GM12878 (cell line): ENCODE results near the gene BNC2. TPM values are rescaled to one million over a fixed set of nuclear protein-coding genes. Genes with fewer than 3 reads are reported as not detected.

Experiments
- ATAC-seq: fragments of 200-7000 bp; cut with Tn5 transposase; 3 replicates; pipeline ENCODE4 v1.9.1; 2020; ENCODE audit warnings: mild to moderate bottlenecking, moderate library complexity
- BruUV-seq: library from RNA; stranded (reverse); fragments of 400-500 nt; replicated peaks from 2 replicates; lab custom pipeline; 2021; lab: Mats Ljungman, UMichigan
- CTCF ChIA-PET: fragments of 300-600 bp; sonication (Branson Sonifier 250); formaldehyde crosslinking; extraction: SDS; loops from one replicate; lab custom pipeline; 2021; ENCODE audit warnings: inconsistent platforms; lab: Yijun Ruan, JAX
- POLR2A ChIA-PET: fragments of 350-600 bp; formaldehyde crosslinking; extraction: SDS; loops from one replicate; lab custom pipeline; 2021; ENCODE audit warnings: inconsistent platforms; lab: Charles Lee
- RAD21 ChIA-PET: fragments of 300-600 bp; sonication (Branson Sonifier 250); formaldehyde crosslinking; loops from one replicate; lab custom pipeline; 2023; ENCODE audit warnings: antibody characterized with exemption; ENCODE audit not compliant: unreplicated experiment; lab: Charles Lee
- SMC1A ChIA-PET: fragments of 300-600 bp; sonication (Branson Sonifier 250); formaldehyde crosslinking; loops from one replicate; lab custom pipeline; 2023; ENCODE audit not compliant: unreplicated experiment, uncharacterized antibody; lab: Charles Lee
- DNase-seq: peaks from one replicate; pipeline ENCODE4 v3.0.0-alpha.2; 2011; ENCODE audit warnings: low read depth, low spot score
- FAIRE-seq: peaks from 3 replicates; lab custom pipeline; 2011; peaks lifted over from hg19 to GRCh38; lab: Jason Lieb, UNC
- H2AFZ ChIP-seq: 2 replicates; pipeline ENCODE4 v1.6.0; 2011; ENCODE audit warnings: low read depth, low read length, control low read depth; ENCODE audit not compliant: control insufficient read depth
- H3K27ac ChIP-seq: 2 replicates; pipeline ENCODE4 v1.5.1; 2011; ENCODE audit warnings: control low read depth; ENCODE audit not compliant: control insufficient read depth, insufficient read depth
- H3K27me3 ChIP-seq, 2 experiments: replicated peaks in 1 of 2; 2 replicates each; pipeline versions ENCODE4 v1.6.0 to v1.6.1; 2011; ENCODE audit warnings: low read length in 1 of 2; ENCODE audit not compliant: control insufficient read depth in 2 of 2, insufficient read depth in 2 of 2
- H3K36me3 ChIP-seq, 2 experiments: 2 replicates each; pipeline ENCODE4 v1.5.1; 2011; ENCODE audit warnings: low read length in 1 of 2; ENCODE audit not compliant: control insufficient read depth in 2 of 2, insufficient read depth in 2 of 2
- H3K4me1 ChIP-seq: 2 replicates; pipeline ENCODE4 v1.6.1; 2011; ENCODE audit warnings: mild to moderate bottlenecking, low read length, moderate library complexity, mixed read lengths; ENCODE audit not compliant: control insufficient read depth, insufficient read depth
- H3K4me2 ChIP-seq: 2 replicates; pipeline ENCODE4 v1.6.0; 2011; ENCODE audit warnings: control low read depth; ENCODE audit not compliant: control insufficient read depth, insufficient read depth
- H3K4me3 ChIP-seq: fragments of 200-600 bp; sonication (generic); 2 replicates; pipeline ENCODE4 v1.5.1; 2016
- H3K79me2 ChIP-seq: 2 replicates; pipeline ENCODE4 v1.6.0; 2011; ENCODE audit warnings: low read length; ENCODE audit not compliant: control insufficient read depth, insufficient read depth
- H3K9ac ChIP-seq: 2 replicates; pipeline ENCODE4 v1.8.0; 2011; ENCODE audit warnings: low read length, control low read depth, mixed read lengths; ENCODE audit not compliant: control insufficient read depth, insufficient read depth
- H3K9me3 ChIP-seq: replicated peaks from 3 replicates; pipeline ENCODE4 v1.5.1; 2011; ENCODE audit warnings: mild to moderate bottlenecking, low read length; ENCODE audit not compliant: control insufficient read depth, insufficient read depth
- H4K20me1 ChIP-seq: 2 replicates; pipeline ENCODE4 v1.6.0; 2011; ENCODE audit not compliant: control insufficient read depth, insufficient read depth
- BACH1 ChIP-seq: fragments of 450-650 bp; IDR thresholded peaks from 2 replicates; pipeline ENCODE4 v1.6.1; 2017; ENCODE audit warnings: mild to moderate bottlenecking, borderline replicate concordance
- EP300 ChIP-seq, 2 experiments: fragments of 150-350 bp in 1 of 2; IDR thresholded peaks; 2 replicates each; pipeline ENCODE4 v1.6.1; 2011 to 2012; ENCODE audit warnings: low read depth in 2 of 2, low read length in 2 of 2, borderline replicate concordance in 1 of 2, improper control_type of control experiment in 1 of 2, inconsistent platforms in 1 of 2; ENCODE audit not compliant: control insufficient read depth in 1 of 2
- EZH2 ChIP-seq: IDR thresholded peaks from 2 replicates; pipeline ENCODE4 v1.6.1; 2012; ENCODE audit warnings: low read depth, mild to moderate bottlenecking, control low read depth, inconsistent platforms, low read length, borderline replicate concordance; ENCODE audit not compliant: control insufficient read depth
- GABPA ChIP-seq: IDR thresholded peaks from 2 replicates; pipeline ENCODE4 v1.6.1; 2014; ENCODE audit warnings: antibody characterized with exemption, low read depth, mild to moderate bottlenecking, inconsistent platforms
- HDAC6 ChIP-seq: fragments of 200-600 bp; sonication (generic); IDR thresholded peaks from one replicate; pipeline ENCODE4 v1.8.0; 2017; ENCODE audit warnings: antibody characterized with exemption; ENCODE audit not compliant: unreplicated experiment
- MEF2A ChIP-seq: IDR thresholded peaks from 2 replicates; pipeline ENCODE4 v1.6.1; 2011; ENCODE audit warnings: low read depth, mild to moderate bottlenecking, low read length, moderate library complexity; ENCODE audit not compliant: insufficient read depth
- MTA3 ChIP-seq: IDR thresholded peaks from 2 replicates; pipeline ENCODE4 v1.6.1; 2012; ENCODE audit warnings: low read length, inconsistent platforms, borderline replicate concordance
- NR2C1 ChIP-seq: fragments of 450-650 bp; IDR thresholded peaks from 2 replicates; pipeline ENCODE4 v1.6.1; 2017; ENCODE audit warnings: antibody characterized with exemption, mild to moderate bottlenecking, moderate library complexity
- NR2C2 ChIP-seq: IDR thresholded peaks from 2 replicates; pipeline ENCODE4 v1.6.1; 2011; ENCODE audit warnings: borderline replicate concordance, low read depth; ENCODE audit not compliant: control insufficient read depth, insufficient read length
- SMAD1 ChIP-seq: fragments of 450-650 bp; IDR thresholded peaks from 2 replicates; pipeline ENCODE4 v1.6.1; 2018; ENCODE audit warnings: mild to moderate bottlenecking, low read depth; ENCODE audit not compliant: partially characterized antibody
- SMARCA5 ChIP-seq: fragments of 450-650 bp; IDR thresholded peaks from 2 replicates; pipeline ENCODE4 v1.6.1; 2017; ENCODE audit warnings: mild to moderate bottlenecking
- SREBF2 ChIP-seq: IDR thresholded peaks from 2 replicates; pipeline ENCODE4 v1.6.1; 2012; ENCODE audit warnings: mild to moderate bottlenecking, low read length
- SUZ12 ChIP-seq: fragments of 200-600 bp; sonication (generic); IDR thresholded peaks from one replicate; pipeline ENCODE4 v1.6.1; 2018; ENCODE audit warnings: antibody characterized with exemption, mild to moderate bottlenecking; ENCODE audit not compliant: unreplicated experiment
- TCF12 ChIP-seq: IDR thresholded peaks from 2 replicates; pipeline ENCODE4 v1.6.1; 2011; ENCODE audit warnings: low read depth, mild to moderate bottlenecking, low read length
- ZNF274 ChIP-seq: IDR thresholded peaks from one replicate; pipeline ENCODE4 v1.8.0; 2011; ENCODE audit not compliant: insufficient read length, insufficient read depth
- WGBS: methylation state at CpG from one replicate; pipeline ENCODE4 v1.1.6; 2016; ENCODE audit warnings: low lambda C conversion rate; ENCODE audit not compliant: insufficient replicate concordance, insufficient coverage; ENCODE audit errors: missing lambda C conversion rate; 5-methylcytosine and 5-hydroxymethylcytosine counted together
- in situ Hi-C: fragments of 300-500 bp; cut with MboI; formaldehyde crosslinking; loops from 9 replicates; pipeline ENCODE4 v1.14.3; 2018; ENCODE audit warnings: mixed read lengths
- intact Hi-C: fragments of 100-400 bp; cut with micrococcal nuclease; formaldehyde crosslinking; loops from one replicate; pipeline ENCODE4 v1.14.2; 2022; ENCODE audit not compliant: unreplicated experiment
- polyA plus RNA-seq, 11 experiments: library from polyadenylated mRNA; depleted of rRNA in 4 of 11; unstranded in 6 of 11; stranded (reverse) in 5 of 11; fragments of >200 nt; fragmentation: Nextera tagmentation in 4 of 11; fragmentation: Illumina TruSeq in 1 of 11; extraction: Ambion mirVana in 4 of 11; extraction: Trizol in 1 of 11; gene quantifications; 1 replicate in 1 of 11; 2 replicates in 10 of 11; pipeline versions ENCODE4 v1.2.1 to v1.2.3, GENCODE V29; 2011 to 2016; ENCODE audit warnings: inconsistent platforms in 2 of 11, missing spikeins in 2 of 11, low read depth in 1 of 11
- total RNA-seq, 4 experiments: library from RNA; depleted of rRNA in 3 of 4; stranded (reverse); fragments of >200 nt in 3 of 4; fragmentation: Illumina TruSeq in 1 of 4; extraction: Trizol in 1 of 4; gene quantifications; 2 replicates each; pipeline versions ENCODE4 v1.2.1 to v1.2.3, GENCODE V29; 2013 to 2021
- TF ChIP-seq, protein P1 (sequence below): fragments of 450-650 bp; formaldehyde crosslinking; IDR thresholded peaks from 2 replicates; pipeline ENCODE4 v1.4.0; 2020; ENCODE audit warnings: mild to moderate bottlenecking, moderate library complexity
- TF ChIP-seq, protein P2 (sequence below): IDR thresholded peaks from 2 replicates; pipeline ENCODE4 v1.6.1; 2011; ENCODE audit warnings: low read depth, mild to moderate bottlenecking, low read length, moderate library complexity, borderline replicate concordance; ENCODE audit errors: extremely low read depth
- TF ChIP-seq, protein P3 (sequence below): fragments of 150-350 bp; IDR thresholded peaks from 2 replicates; pipeline ENCODE4 v1.6.1; 2014; ENCODE audit warnings: mild to moderate bottlenecking, low read depth, low read length
- TF ChIP-seq, protein P4 (sequence below): fragments of 450-650 bp; IDR thresholded peaks from 2 replicates; pipeline ENCODE4 v1.6.1; 2014; ENCODE audit warnings: mild to moderate bottlenecking

The BNC2 gene
- total and polyA plus RNA-seq, 10 of the 15 experiments (the other 5 are each of a cell fraction or from before 2014, with no cell fraction given) = 0.05 to 14.5 (median 0.26) TPM

DNA sequence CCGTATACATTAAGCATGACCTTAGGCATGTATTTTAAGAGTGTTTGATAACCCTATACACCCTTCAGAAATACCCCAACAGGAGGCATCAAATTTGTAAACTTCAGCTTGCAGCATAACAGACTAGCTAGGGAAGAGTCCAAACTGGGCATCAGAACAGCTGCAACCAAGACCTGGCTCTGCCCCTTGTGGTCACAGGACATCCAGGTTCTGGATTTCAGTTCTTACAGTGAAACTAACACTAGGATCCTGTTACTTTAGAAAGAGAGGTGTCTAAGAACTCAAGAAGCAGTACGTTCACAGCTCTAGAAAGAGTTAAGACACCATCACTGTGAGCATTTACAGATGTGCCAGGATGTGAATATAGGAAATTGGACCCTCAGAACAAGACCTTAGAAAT lies 229.8 kb downstream of the BNC2 start:
- no peak overlapping the region for H2AFZ ChIP-seq
- no peak overlapping the region for H3K9ac ChIP-seq
- no peaks in the 10 kb centered on the region for H3K9me3 ChIP-seq
- intact Hi-C loops = no loop called here
- ATAC-seq (peak; percentile 61), FAIRE-seq (no peak), DNase-seq (no peak)
- in situ Hi-C loops = no loop called here
- H3K36me3 ChIP-seq = no peaks in the 10 kb centered on the region
- no TSS peak for BruUV-seq
- WGBS = 19% methylated on average over 2 of the region's 2 CpGs
- ChIA-PET SMC1A (interaction anchor here (1.0 to 1.6 kb wide), 5 partner anchors 8 to 66 kb away, joined by 3 to 5 read pairs (median 3); no protein-coding TSS in a partner anchor), POLR2A (interaction anchor here (0.7 to 0.9 kb wide), 2 partner anchors 13 to 189 kb away, joined by 3 read pairs; no protein-coding TSS in a partner anchor), RAD21 (no interaction called here), CTCF (interaction anchor here (1.2 kb wide), 1 partner anchor 9 kb away, joined by 3 read pairs; no protein-coding TSS in a partner anchor)
- H3K27ac ChIP-seq = no peak overlapping the region
- H3K4me2 ChIP-seq = no peak overlapping the region
- no peaks in the 10 kb centered on the region for H3K79me2 ChIP-seq
- H4K20me1 ChIP-seq = no peaks in the 10 kb centered on the region
- H3K4me1 ChIP-seq = no peaks in the 10 kb centered on the region
- H3K27me3 ChIP-seq = no peaks in the 10 kb centered on the region
- no peak overlapping the region for H3K4me3 ChIP-seq
- TF ChIP-seq, protein P1, sequence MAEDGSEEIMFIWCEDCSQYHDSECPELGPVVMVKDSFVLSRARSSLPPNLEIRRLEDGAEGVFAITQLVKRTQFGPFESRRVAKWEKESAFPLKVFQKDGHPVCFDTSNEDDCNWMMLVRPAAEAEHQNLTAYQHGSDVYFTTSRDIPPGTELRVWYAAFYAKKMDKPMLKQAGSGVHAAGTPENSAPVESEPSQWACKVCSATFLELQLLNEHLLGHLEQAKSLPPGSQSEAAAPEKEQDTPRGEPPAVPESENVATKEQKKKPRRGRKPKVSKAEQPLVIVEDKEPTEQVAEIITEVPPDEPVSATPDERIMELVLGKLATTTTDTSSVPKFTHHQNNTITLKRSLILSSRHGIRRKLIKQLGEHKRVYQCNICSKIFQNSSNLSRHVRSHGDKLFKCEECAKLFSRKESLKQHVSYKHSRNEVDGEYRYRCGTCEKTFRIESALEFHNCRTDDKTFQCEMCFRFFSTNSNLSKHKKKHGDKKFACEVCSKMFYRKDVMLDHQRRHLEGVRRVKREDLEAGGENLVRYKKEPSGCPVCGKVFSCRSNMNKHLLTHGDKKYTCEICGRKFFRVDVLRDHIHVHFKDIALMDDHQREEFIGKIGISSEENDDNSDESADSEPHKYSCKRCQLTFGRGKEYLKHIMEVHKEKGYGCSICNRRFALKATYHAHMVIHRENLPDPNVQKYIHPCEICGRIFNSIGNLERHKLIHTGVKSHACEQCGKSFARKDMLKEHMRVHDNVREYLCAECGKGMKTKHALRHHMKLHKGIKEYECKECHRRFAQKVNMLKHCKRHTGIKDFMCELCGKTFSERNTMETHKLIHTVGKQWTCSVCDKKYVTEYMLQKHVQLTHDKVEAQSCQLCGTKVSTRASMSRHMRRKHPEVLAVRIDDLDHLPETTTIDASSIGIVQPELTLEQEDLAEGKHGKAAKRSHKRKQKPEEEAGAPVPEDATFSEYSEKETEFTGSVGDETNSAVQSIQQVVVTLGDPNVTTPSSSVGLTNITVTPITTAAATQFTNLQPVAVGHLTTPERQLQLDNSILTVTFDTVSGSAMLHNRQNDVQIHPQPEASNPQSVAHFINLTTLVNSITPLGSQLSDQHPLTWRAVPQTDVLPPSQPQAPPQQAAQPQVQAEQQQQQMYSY = no peak
- TF ChIP-seq GABPA (no peak), BACH1 (no peak), NR2C1 (no peak), MTA3 (no peak), HDAC6 (no peak), SMARCA5 (no peak), ZNF274 (no peak), TCF12 (no peak), SUZ12 (no peak), MEF2A (no peak), SREBF2 (no peak), EP300 (IDR thresholded peaks at IDR 0.05; ENCODE audit: borderline replicate concordance in 1 of 2, control insufficient read depth in 1 of 2, low read depth in 2 of 2, low read length in 2 of 2) (no peak), SMAD1 (no peak), NR2C2 (no peak), EZH2 (no peak)
- TF ChIP-seq, protein P2, sequence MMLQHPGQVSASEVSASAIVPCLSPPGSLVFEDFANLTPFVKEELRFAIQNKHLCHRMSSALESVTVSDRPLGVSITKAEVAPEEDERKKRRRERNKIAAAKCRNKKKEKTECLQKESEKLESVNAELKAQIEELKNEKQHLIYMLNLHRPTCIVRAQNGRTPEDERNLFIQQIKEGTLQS = no peak
- TF ChIP-seq, protein P3, sequence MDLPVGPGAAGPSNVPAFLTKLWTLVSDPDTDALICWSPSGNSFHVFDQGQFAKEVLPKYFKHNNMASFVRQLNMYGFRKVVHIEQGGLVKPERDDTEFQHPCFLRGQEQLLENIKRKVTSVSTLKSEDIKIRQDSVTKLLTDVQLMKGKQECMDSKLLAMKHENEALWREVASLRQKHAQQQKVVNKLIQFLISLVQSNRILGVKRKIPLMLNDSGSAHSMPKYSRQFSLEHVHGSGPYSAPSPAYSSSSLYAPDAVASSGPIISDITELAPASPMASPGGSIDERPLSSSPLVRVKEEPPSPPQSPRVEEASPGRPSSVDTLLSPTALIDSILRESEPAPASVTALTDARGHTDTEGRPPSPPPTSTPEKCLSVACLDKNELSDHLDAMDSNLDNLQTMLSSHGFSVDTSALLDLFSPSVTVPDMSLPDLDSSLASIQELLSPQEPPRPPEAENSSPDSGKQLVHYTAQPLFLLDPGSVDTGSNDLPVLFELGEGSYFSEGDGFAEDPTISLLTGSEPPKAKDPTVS = no peak
- TF ChIP-seq, protein P4, sequence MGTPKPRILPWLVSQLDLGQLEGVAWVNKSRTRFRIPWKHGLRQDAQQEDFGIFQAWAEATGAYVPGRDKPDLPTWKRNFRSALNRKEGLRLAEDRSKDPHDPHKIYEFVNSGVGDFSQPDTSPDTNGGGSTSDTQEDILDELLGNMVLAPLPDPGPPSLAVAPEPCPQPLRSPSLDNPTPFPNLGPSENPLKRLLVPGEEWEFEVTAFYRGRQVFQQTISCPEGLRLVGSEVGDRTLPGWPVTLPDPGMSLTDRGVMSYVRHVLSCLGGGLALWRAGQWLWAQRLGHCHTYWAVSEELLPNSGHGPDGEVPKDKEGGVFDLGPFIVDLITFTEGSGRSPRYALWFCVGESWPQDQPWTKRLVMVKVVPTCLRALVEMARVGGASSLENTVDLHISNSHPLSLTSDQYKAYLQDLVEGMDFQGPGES = no peak
